Uterus (tissue), 4 donors: ENCODE results near the gene SELENOO. TPM values are rescaled to one million over a fixed set of nuclear protein-coding genes. Genes with fewer than 3 reads are reported as not detected.
"Not testable (repeated sequence)": the region's sequence is repeated elsewhere in the genome, so short reads cannot be mapped to it uniquely, and the experiment has no call there.

Experiments used
- DNase-seq, 2 donors: peaks; one replicate each; pipeline ENCODE4 v3.0.0-alpha.2; 2019 to 2020
- H3K27ac ChIP-seq, 2 donors: fragments of 200-600 bp; sonication (generic); 1 replicate in 1 of 2; 2 replicates in 1 of 2; pipeline ENCODE4 v1.5.1; 2016 to 2018
- H3K27me3 ChIP-seq, 2 donors: fragments of 200-600 bp; sonication (generic); one replicate each; pipeline ENCODE4 v1.5.1; 2018 to 2019; ENCODE audit warnings: control low read depth in 1 of 2
- H3K36me3 ChIP-seq, 2 donors: fragments of 200-600 bp; sonication (generic); one replicate each; pipeline ENCODE4 v1.5.1; 2019; ENCODE audit warnings: control low read depth in 1 of 2
- H3K4me1 ChIP-seq, 2 donors: fragments of 200-600 bp; sonication (generic); one replicate each; pipeline ENCODE4 v1.5.1; 2018 to 2019; ENCODE audit warnings: control low read depth in 1 of 2
- H3K4me3 ChIP-seq, 2 donors: fragments of 200-600 bp; sonication (generic); 1 replicate in 1 of 2; 2 replicates in 1 of 2; pipeline ENCODE4 v1.5.1; 2018 to 2019; ENCODE audit warnings: mild to moderate bottlenecking in 1 of 2
- H3K9me3 ChIP-seq, 2 donors: fragments of 200-600 bp; sonication (generic); one replicate each; pipeline ENCODE4 v1.5.1; 2019; ENCODE audit warnings: control low read depth in 1 of 2
- CTCF ChIP-seq, 4 experiments: fragments of 200-600 bp in 2 of 4; fragments of 450-650 bp in 2 of 4; sonication (generic) in 2 of 4; IDR thresholded peaks; one replicate each; pipeline ENCODE4 v1.5.1; 2016 to 2019; ENCODE audit warnings: antibody characterized with exemption in 4 of 4, mild to moderate bottlenecking in 2 of 4, moderate library complexity in 1 of 4
- POLR2A ChIP-seq, 2 donors: fragments of 450-650 bp; IDR thresholded peaks; one replicate each; pipeline ENCODE4 v1.6.1; 2016; ENCODE audit warnings: antibody characterized with exemption in 2 of 2, mild to moderate bottlenecking in 1 of 2, moderate library complexity in 1 of 2
- intact Hi-C: fragments of 100-400 bp; cut with DNase I; formaldehyde crosslinking; loops from one replicate; pipeline ENCODE4 v1.15.1; 2023; ENCODE audit warnings: low total_unique reads
- total RNA-seq, 4 donors: library from RNA; depleted of rRNA in 3 of 4; stranded (reverse); fragments of >200 nt in 3 of 4; gene quantifications; one replicate each; pipeline versions ENCODE4 v1.1.0 to v1.2.4, GENCODE V29; 2014 to 2023
- donor health status: DM: yes; HTN: yes; CAD: no.

Gene SELENOO
- total RNA-seq, 4 donors from 2014 or later: 1.5 to 22.1 (median 10.0) TPM

- intact Hi-C loops: no loop called here
- no peak overlapping the region for H3K4me3 ChIP-seq
- H3K36me3 ChIP-seq: no peaks in the 10 kb centered on the region
- TF ChIP-seq CTCF (IDR thresholded peaks at IDR 0.05) (no peak), POLR2A (IDR thresholded peaks at IDR 0.05) (no peak)
- DNase-seq: no peak
- no peak overlapping the region for H3K27ac ChIP-seq
- no peaks in the 10 kb centered on the region for H3K27me3 ChIP-seq
- H3K9me3 ChIP-seq: no peaks in the 10 kb centered on the region
- peaks cover 0 to 9% of the 10 kb centered on the region in 2 donors for H3K4me1 ChIP-seq
Observed at GRCh38 chr22:50165436-50166123, 35.2 kb upstream of the SELENOO start.

DNA sequence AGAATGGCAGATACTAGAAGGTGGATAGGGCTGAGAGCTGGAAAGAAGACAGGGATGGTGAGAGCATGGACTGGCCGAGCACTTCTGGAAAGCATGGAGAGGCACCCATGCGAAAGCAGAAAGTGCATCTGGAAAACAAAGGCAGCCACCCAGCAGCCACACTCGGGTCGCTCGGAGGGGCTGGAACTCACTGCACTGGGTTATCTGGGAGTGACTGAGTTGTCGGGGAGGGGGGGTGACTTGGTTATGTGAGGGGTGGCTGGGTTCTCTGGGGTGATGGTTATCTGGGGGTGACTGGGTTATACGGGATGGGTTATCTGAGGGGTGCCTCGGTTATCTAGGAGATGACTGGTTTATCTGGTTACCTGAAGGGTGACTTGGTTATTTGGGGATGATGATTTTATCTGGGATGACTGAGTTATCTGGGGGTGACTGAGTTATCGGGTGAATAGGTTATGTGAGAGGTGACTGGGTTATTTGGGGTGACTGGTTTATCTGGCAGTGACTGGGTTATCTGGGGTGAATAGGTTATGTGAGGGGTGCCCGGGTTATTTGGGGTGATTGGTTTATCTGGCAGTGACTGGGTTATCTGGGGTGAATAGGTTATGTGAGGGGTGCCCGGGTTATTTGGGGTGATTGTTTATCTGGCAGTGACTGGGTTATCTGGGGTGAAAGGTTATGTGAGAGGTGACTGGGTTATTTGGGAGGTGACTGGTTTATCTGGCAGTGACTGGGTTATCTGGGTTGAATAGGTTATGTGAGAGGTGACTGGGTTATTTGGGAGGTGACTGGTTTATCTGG, 32.9 kb upstream of the SELENOO start:
- peaks cover 0 to 9% of the 10 kb centered on the region in 2 donors for H3K4me1 ChIP-seq
- H3K36me3 ChIP-seq: no peaks in the 10 kb centered on the region
- intact Hi-C loops: no loop called here
- no peaks in the 10 kb centered on the region for H3K9me3 ChIP-seq
- no peak overlapping the region for H3K27ac ChIP-seq
- no peak for DNase-seq
- peaks cover 0 to 2% of the 10 kb centered on the region in 2 donors for H3K27me3 ChIP-seq
- TF ChIP-seq POLR2A (IDR thresholded peaks at IDR 0.05): no peak
- no peak for TF ChIP-seq CTCF (IDR thresholded peaks at IDR 0.05)
- no peak overlapping the region for H3K4me3 ChIP-seq

GRCh38 chr22:50168490-50169180, 32.2 kb upstream of the SELENOO start:
- H3K27ac ChIP-seq, DNase-seq, H3K27me3 ChIP-seq, H3K36me3 ChIP-seq, H3K9me3 ChIP-seq, H3K4me1 ChIP-seq, H3K4me3 ChIP-seq, intact Hi-C loops: not testable (repeated sequence)

- Histone ChIP-seq H3K36me3 (no peaks in the 10 kb centered on the region), H3K4me3 (peak overlapping the region in 1 of 2 donors; percentile 45), H3K27me3 (peaks cover 0 to 2% of the 10 kb centered on the region in 2 donors), H3K9me3 (no peaks in the 10 kb centered on the region), H3K4me1 (peaks cover 0 to 9% of the 10 kb centered on the region in 2 donors), H3K27ac (no peak overlapping the region)
- no peak for TF ChIP-seq POLR2A (IDR thresholded peaks at IDR 0.05)
- TF ChIP-seq CTCF (IDR thresholded peaks at IDR 0.05): no peak
- intact Hi-C loops: no loop called here
- no peak for DNase-seq
Observed at GRCh38 chr22:50169181-50169759, 31.5 kb upstream of the SELENOO start.

- no peak overlapping the region for H3K27ac ChIP-seq
- no peaks in the 10 kb centered on the region for H3K36me3 ChIP-seq
- no peaks in the 10 kb centered on the region for H3K9me3 ChIP-seq
- peaks cover 0 to 9% of the 10 kb centered on the region in 2 donors for H3K4me1 ChIP-seq
- peak overlapping the region; percentile 12 to 45 for H3K4me3 ChIP-seq
- peaks cover 0 to 2% of the 10 kb centered on the region in 2 donors for H3K27me3 ChIP-seq
- no peak for DNase-seq
- intact Hi-C loops: no loop called here
- TF ChIP-seq POLR2A (IDR thresholded peaks at IDR 0.05): no peak
- no peak for TF ChIP-seq CTCF (IDR thresholded peaks at IDR 0.05)
Observed at GRCh38 chr22:50169774-50170341, 31.0 kb upstream of the SELENOO start.
